NCI-H1417 (cell line): Measurements from ENCODE around the gene NELFA.
A peak's percentile ranks its signal among the peaks of the same experiment; 100 is the strongest.

ENCODE experiments used
- DNase-seq, 3 experiments: peaks; one replicate each; lab custom pipeline; 2025; lab: John Stamatoyannopoulos, UW

NELFA gene

GRCh38 chr4:1964971-1965370, 43.8 kb downstream of the NELFA start:
- no peak for DNase-seq

GRCh38 chr4:1964443-1964842, 44.3 kb downstream of the NELFA start:
- peak in 1 of 3 experiments; percentile 14 for DNase-seq

GRCh38 chr4:1962980-1963379, 45.8 kb downstream of the NELFA start:
- DNase-seq: no peak

DNA sequence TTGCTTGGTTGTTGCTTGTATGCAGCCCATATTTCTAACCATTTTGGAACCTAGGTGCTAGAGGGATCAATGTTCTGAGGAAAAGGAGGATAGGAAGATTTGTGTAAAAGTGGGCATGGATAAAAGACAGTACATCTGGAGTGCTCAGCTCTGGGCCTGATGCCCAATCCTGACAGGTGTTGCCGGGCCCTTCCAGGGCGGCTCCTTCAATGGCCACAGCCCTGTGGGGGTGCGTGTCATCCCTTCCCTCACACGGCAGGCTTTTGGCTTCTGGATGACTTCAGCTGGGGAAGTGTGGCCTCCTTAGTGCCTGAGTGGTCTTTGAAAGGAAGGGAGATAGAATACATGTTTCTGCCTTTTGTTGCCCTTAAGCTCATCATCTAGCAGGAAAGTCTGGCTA, 47.2 kb downstream of the NELFA start:
- no peak for DNase-seq

DNA sequence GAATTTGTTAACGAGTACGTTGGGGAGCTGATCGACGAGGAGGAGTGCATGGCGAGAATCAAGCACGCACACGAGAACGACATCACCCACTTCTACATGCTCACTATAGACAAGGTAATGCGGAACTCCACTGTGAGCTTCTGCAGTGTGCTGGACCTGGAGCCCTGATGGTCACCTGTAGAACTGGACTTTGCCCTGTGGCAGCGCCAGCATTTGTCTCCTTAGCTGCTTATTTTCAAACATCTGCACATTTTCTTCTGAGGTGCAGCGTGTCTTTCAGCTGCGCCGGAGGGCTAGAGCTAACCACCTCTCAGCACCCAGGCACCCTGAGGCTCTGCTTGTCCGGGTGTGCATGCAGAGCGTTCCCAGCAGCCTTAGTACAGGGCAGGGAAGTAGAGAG, 47.7 kb downstream of the NELFA start:
- DNase-seq: no peak

- DNase-seq: no peak
Observed at GRCh38 chr4:1960170-1960825, 48.5 kb downstream of the NELFA start.

DNA sequence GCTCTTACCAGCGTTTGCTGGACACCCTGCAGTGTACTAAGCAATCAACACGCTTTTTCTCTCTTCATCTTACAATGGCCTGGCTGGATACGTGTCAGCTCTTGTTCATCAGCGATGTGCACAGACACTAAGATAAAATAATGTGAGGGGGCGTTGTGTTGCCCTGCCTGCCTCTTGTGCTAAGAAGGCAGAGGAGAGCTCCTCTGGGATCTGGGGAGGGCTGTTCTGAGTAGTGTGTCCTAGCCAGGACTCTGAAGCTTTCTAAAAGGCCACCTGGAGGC, 49.7 kb downstream of the NELFA start:
- peak in 1 of 3 experiments; percentile 23 for DNase-seq

GRCh38 chr4:1958276-1959103, 50.3 kb downstream of the NELFA start:
- DNase-seq: no peak

DNA sequence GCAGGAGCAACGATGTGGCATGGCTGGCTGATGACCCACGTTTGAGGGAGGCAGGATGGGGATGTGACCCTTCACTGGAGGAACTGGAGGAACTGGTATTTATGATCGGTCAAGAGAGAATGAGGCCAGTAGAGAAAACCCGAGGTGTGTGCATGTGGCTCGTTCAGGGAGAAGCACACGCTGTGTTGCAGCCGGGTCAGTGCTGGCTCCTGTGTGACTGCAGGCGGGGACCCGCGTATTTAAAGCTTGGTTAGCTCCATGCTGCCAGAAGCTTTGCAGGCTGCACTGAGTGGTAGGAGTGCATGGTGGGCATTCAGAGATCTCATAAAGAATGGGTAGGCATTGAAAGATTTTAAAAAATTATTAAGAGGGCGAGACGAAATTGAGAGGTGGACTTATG, 52.1 kb downstream of the NELFA start:
- no peak for DNase-seq

DNA sequence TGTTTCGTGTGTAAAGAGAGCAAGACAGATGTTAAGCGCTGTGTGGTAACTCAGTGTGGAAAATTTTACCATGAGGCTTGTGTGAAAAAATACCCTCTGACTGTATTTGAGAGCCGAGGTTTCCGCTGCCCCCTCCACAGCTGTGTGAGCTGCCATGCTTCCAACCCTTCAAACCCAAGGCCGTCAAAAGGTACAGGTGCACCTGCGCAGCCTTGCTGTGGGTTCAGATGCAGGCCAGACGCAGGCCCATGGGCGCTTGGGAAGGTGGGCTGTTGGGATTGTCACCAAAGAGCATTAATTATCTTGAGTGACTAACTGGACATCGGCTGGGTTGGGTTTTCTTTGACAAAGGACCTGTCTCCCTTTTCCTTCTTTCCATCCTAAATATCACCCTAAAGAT, 55.4 kb downstream of the NELFA start:
- DNase-seq: no peak

- no peak for DNase-seq
Observed at GRCh38 chr4:1952719-1953118, 56.1 kb downstream of the NELFA start.

DNA sequence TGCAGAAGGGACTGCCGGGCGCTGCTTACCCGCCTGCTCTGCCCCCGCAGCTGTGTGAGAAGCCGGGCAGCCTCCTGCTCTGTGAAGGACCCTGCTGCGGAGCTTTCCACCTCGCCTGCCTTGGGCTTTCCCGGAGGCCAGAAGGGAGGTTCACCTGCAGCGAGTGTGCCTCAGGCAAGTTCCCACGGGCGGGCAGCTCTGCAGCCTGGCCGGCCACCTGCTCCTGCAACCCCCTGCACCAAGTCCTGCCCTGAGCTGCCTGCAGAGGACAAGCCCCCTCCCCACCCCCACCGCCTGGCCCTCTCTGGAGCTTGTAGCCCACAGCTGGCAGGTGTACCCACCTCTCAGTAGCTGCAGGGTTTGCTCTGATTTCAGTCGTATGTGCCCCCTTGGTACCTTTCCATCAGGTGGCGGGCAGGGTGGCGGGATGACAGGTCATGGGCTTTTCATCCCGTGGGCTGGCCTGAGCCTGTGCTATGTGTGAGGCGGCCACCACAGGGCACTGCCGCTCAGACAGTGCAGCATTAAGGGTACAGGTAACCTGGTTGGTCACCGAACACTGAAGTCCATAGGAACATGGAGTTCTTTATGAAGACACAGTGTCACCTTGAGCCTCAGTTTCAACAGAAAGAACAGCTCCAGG, 56.6 kb downstream of the NELFA start:
- no peak for DNase-seq

GRCh38 chr4:1950369-1950768, 58.4 kb downstream of the NELFA start:
- DNase-seq: no peak

GRCh38 chr4:1948892-1949436, 59.8 kb downstream of the NELFA start:
- DNase-seq: no peak

GRCh38 chr4:1948232-1948631, 60.5 kb downstream of the NELFA start:
- no peak for DNase-seq

GRCh38 chr4:1945912-1946311, 62.9 kb downstream of the NELFA start:
- DNase-seq: no peak

DNA sequence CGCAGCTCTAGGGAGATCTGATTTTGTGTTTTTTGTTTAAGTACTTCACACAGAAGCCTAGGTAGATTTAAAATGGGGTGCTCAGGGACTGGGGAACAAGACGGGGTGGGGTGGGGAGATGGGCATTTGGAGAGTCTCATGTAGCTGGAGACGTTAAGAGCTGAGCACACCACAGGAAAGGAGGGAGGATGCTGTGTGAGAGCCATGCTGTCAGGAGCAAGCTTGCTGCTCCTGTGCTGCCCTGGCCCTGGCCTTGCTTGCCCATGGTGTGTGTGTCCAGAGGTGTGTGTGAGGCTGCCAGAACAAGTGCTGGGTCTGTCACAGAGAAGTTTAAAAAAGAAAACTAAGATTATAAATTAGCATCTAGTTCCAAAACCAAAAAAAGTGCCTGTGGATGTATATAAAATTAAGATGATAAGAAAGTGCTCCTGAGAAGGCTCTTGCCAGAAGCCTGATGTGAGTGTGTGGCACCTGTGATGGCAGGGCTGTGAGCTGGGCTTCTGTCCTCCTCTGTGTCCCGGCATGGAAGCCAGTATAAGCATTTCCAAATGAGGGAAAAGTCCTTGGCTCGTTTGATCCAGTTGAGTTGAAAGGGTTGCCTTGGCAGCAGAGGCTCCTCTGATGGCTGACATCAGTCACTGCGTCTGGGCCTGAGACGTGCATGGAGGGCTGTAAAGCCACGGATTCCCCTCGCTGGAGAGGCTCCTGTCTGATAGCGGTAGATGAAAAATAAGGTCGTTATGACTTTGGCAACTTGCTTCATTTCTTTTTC, 63.5 kb downstream of the NELFA start:
- DNase-seq: no peak

DNA sequence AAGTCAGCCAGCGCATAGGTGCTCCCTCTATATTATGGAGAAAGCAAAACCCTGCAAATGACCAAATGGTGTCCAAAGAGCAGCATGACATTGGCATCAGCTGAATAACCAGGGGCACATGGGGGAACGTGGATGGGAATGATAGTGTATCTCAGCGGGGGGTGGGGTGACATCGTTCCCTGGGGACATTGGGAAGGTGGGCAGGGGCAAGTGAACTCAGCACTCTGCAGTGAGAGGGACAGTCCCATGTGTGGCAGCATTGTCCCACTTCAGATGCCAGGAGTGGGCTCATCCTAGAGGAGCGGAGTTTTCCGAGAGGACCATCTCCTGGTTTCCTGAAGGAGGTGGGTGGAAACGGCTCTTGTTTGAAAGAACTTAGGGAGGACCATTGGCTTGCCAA, 64.8 kb downstream of the NELFA start:
- no peak for DNase-seq

DNA sequence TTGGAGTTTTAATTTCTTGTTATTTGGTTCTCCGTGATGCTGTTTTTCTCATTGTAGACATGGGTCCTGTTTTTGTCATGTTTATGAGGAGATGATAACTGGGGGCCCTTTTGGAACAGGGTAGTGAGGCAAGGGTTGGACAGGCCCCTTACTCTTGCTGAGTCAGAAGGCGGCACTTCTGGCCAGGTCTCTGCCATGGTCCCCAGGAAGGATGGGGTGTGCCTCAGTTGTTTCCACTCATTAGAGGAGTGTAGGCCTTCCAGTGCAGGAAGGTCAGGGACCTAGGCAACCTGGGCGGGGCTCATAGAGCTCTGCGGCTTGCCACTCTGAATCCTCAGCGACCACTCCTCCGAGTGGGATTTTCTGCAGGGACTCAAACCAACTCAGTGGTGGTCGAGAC, 68.2 kb downstream of the NELFA start:
- DNase-seq: no peak

- DNase-seq: no peak
Observed at GRCh38 chr4:1939664-1940509, 68.9 kb downstream of the NELFA start.

- DNase-seq: no peak
Observed at GRCh38 chr4:1938027-1938426, 70.7 kb downstream of the NELFA start.
